ENCODE data around the gene IMMP2L. TPM values are rescaled to one million over a fixed set of nuclear protein-coding genes. Genes with fewer than 3 reads are reported as not detected.

Gene IMMP2L
- total and polyA plus RNA-seq, 2 of the 8 experiments (the other 6 are each of a cell fraction or from before 2014, with no cell fraction given) = 2.3 to 10.1 TPM

GRCh38 chr7:110835849-110836248, 726.4 kb downstream of the IMMP2L start:
- Histone ChIP-seq H3K56ac (replicated peaks; ENCODE audit: insufficient read length, low read depth, low read length) (no peak overlapping the region), H3K9me3 (ENCODE audit: insufficient read depth in 2 of 2, low read depth in 1 of 2, low read length in 1 of 2) (no peaks in the 10 kb centered on the region), H3K36me3 (ENCODE audit: control insufficient read depth in 2 of 4, insufficient read depth in 4 of 4, low read length in 3 of 4) (no peaks in the 10 kb centered on the region; a peak in 2 of 8 replicates), H3K79me2 (ENCODE audit: control insufficient read depth in 1 of 2, insufficient read depth in 2 of 2, low read length in 2 of 2) (no peaks in the 10 kb centered on the region), H4K20me1 (replicated peaks in 1 of 2; ENCODE audit: control insufficient read depth in 1 of 2, insufficient read depth in 2 of 2, low read length in 2 of 2) (no peaks in the 10 kb centered on the region), H2BK120ac (replicated peaks; ENCODE audit: low read depth, low read length) (no peak overlapping the region), H4K8ac (ENCODE audit: extremely low read depth, insufficient read depth, low read length) (no peak overlapping the region), H3K23ac (ENCODE audit: insufficient read length) (no peak overlapping the region), H3K4me2 (ENCODE audit: insufficient read depth in 1 of 2, low read depth in 2 of 2, low read length in 2 of 2) (no peak overlapping the region), H3K23me2 (ENCODE audit: low read depth, low read length) (no peaks in the 10 kb centered on the region), H3K4me1 (replicated peaks in 1 of 4; ENCODE audit: control insufficient read depth in 3 of 4, insufficient read depth in 4 of 4, low read length in 3 of 4) (no peaks in the 10 kb centered on the region), H3K14ac (ENCODE audit: insufficient read length) (no peak overlapping the region), H3K79me1 (ENCODE audit: low read depth, low read length) (no peaks in the 10 kb centered on the region), H3K4me3 (ENCODE audit: extremely low read depth in 1 of 4, insufficient read depth in 2 of 4, low read depth in 3 of 4, low read length in 4 of 4) (no peak overlapping the region), H4K5ac (ENCODE audit: insufficient read length, low read depth, low read length) (no peak overlapping the region), H3K27me3 (replicated peaks in 1 of 4; ENCODE audit: control insufficient read depth in 3 of 4, extremely low read depth in 1 of 4, insufficient read depth in 3 of 4, low read length in 3 of 4) (no peaks in the 10 kb centered on the region), H3K4ac (replicated peaks; ENCODE audit: insufficient read length, low read depth, low read length) (no peak overlapping the region), H3K27ac (ENCODE audit: low read depth, low read length) (no peak overlapping the region), H4K91ac (replicated peaks; ENCODE audit: insufficient read length, low read length) (no peak overlapping the region), H2AK5ac (ENCODE audit: low read depth, low read length) (no peak overlapping the region), H2AFZ (ENCODE audit: low read length) (no peak overlapping the region), H3K18ac (ENCODE audit: extremely low read depth, low read length) (no peak overlapping the region), H2BK12ac (ENCODE audit: low read depth, low read length) (no peak overlapping the region), H2BK15ac (ENCODE audit: low read length) (no peak overlapping the region), H2BK20ac (ENCODE audit: low read length) (no peak overlapping the region), H3K9ac (replicated peaks in 1 of 4; ENCODE audit: extremely low read depth in 1 of 4, low read depth in 3 of 4, low read length in 3 of 4) (no peak overlapping the region), H2BK5ac (ENCODE audit: low read depth, low read length) (no peak overlapping the region)
- no peak for DNase-seq (ENCODE audit: low read depth in 1 of 2, low spot score in 2 of 2)
- POLR2A ChIA-PET (ENCODE audit: partially characterized antibody) = no interaction called here
- CTCF ChIA-PET (ENCODE audit: partially characterized antibody) = interaction anchor here (1.3 kb wide), 1 partner anchor 263 kb away, joined by 3 read pairs; no protein-coding TSS in a partner anchor
- no peak for FAIRE-seq
- 93% methylated on average over 1 of the region's 1 CpG; no CpG with 5 or more reads in 1 of the 2 experiments for WGBS, 2 experiments (ENCODE audit: extremely low coverage in 1 of 2, insufficient coverage in 1 of 2, insufficient read length in 1 of 2, insufficient replicate concordance in 2 of 2, low coverage in 1 of 2, low lambda C conversion rate in 2 of 2, missing lambda C conversion rate in 1 of 2)
- TF ChIP-seq BACH1 (IDR thresholded peaks at IDR 0.05; ENCODE audit: low read length) (no peak), GABPA (IDR thresholded peaks at IDR 0.05; ENCODE audit: borderline replicate concordance, insufficient read depth, low read length) (no peak), BRCA1 (IDR thresholded peaks at IDR 0.05; ENCODE audit: low read depth, low read length) (no peak), PHF8 (conservative IDR thresholded peaks at IDR 0.05; ENCODE audit: low read depth, low read length) (no peak), TBP (IDR thresholded peaks at IDR 0.05; ENCODE audit: low read depth, low read length) (no peak), CTBP2 (IDR thresholded peaks at IDR 0.05; ENCODE audit: borderline replicate concordance, insufficient read depth, insufficient read length, low read length) (no peak), YY1 (IDR thresholded peaks at IDR 0.05; ENCODE audit: low read depth, low read length) (no peak), E2F6 (IDR thresholded peaks at IDR 0.05) (no peak), POLR2AphosphoS5 (IDR thresholded peaks at IDR 0.05; ENCODE audit: low read depth, low read length) (no peak), POLR2A (IDR thresholded peaks at IDR 0.05; ENCODE audit: control extremely low read depth in 1 of 2, low read depth in 2 of 2, low read length in 2 of 2) (no peak), SP1 (IDR thresholded peaks at IDR 0.05; ENCODE audit: low read depth, low read length) (no peak), HDAC6 (IDR thresholded peaks at IDR 0.05; ENCODE audit: low read depth, low read length) (no peak), TEAD4 (IDR thresholded peaks at IDR 0.05; ENCODE audit: low read depth, low read length) (no peak), SP2 (IDR thresholded peaks at IDR 0.05; ENCODE audit: low read length) (no peak)
- TF ChIP-seq, protein P1, sequence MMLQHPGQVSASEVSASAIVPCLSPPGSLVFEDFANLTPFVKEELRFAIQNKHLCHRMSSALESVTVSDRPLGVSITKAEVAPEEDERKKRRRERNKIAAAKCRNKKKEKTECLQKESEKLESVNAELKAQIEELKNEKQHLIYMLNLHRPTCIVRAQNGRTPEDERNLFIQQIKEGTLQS (IDR thresholded peaks at IDR 0.05; ENCODE audit: insufficient read depth, low read depth, low read length) = no peak

Data from H1 (cell line).